SK-N-SH treated with all-trans-retinoic acid at 6 μM for 48 hours (cell line): ENCODE results near the gene SETD3.

Experiments
- ATAC-seq: fragments of 200-7000 bp; cut with Tn5 transposase; 3 replicates; pipeline ENCODE4 v1.9.1; 2020; ENCODE audit warnings: mild to moderate bottlenecking, moderate library complexity
- ARNTL ChIP-seq: fragments of 450-650 bp; formaldehyde crosslinking; IDR thresholded peaks from 2 replicates; pipeline ENCODE4 v1.5.0; 2020; ENCODE audit warnings: low read depth, mild to moderate bottlenecking, moderate library complexity, borderline replicate concordance
- CREB5 ChIP-seq: fragments of 250-450 bp; sonication (Bioruptor Pico); IDR thresholded peaks from 2 replicates; pipeline ENCODE4 v1.5.1; 2020; ENCODE audit warnings: low read depth, mild to moderate bottlenecking, moderate library complexity
- CSDC2 ChIP-seq: fragments of 250-450 bp; sonication (Bioruptor Pico); IDR thresholded peaks from 2 replicates; pipeline ENCODE4 v1.5.0; 2020; ENCODE audit warnings: mild to moderate bottlenecking, moderate library complexity
- GLIS3 ChIP-seq: fragments of 250-450 bp; sonication (Bioruptor Pico); IDR thresholded peaks from 2 replicates; pipeline ENCODE4 v1.5.0; 2020; ENCODE audit warnings: mild to moderate bottlenecking, moderate library complexity
- ISL1 ChIP-seq: fragments of 250-450 bp; sonication (Bioruptor Pico); IDR thresholded peaks from 2 replicates; pipeline ENCODE4 v2.1.2; 2022; ENCODE audit warnings: mild to moderate bottlenecking, moderate library complexity
- OSR1 ChIP-seq: fragments of 250-450 bp; sonication (Bioruptor Pico); IDR thresholded peaks from 2 replicates; pipeline ENCODE4 v1.8.0; 2022; ENCODE audit warnings: moderate library complexity, mild to moderate bottlenecking, inconsistent platforms
- PPARA ChIP-seq: fragments of 250-450 bp; sonication (Bioruptor Pico); IDR thresholded peaks from 2 replicates; pipeline ENCODE4 v1.5.0; 2020; ENCODE audit warnings: mild to moderate bottlenecking, borderline replicate concordance
- RARB ChIP-seq: fragments of 250-450 bp; sonication (Bioruptor Pico); IDR thresholded peaks from 2 replicates; pipeline ENCODE4 v1.8.0; 2021; ENCODE audit warnings: mild to moderate bottlenecking, moderate library complexity
- SNAI2 ChIP-seq: fragments of 250-450 bp; sonication (Bioruptor Pico); IDR thresholded peaks from 2 replicates; pipeline ENCODE4 v1.5.0; 2020; ENCODE audit warnings: mild to moderate bottlenecking, moderate library complexity
- TCF4 ChIP-seq: fragments of 250-450 bp; sonication (Bioruptor Pico); IDR thresholded peaks from 2 replicates; pipeline ENCODE4 v1.8.0; 2021; ENCODE audit warnings: mild to moderate bottlenecking, moderate library complexity, borderline replicate concordance
- TOX ChIP-seq: fragments of 250-450 bp; sonication (Bioruptor Pico); IDR thresholded peaks from 2 replicates; pipeline ENCODE4 v1.8.0; 2021; ENCODE audit warnings: mild to moderate bottlenecking, moderate library complexity, borderline replicate concordance
- TSHZ2 ChIP-seq: fragments of 250-450 bp; sonication (Bioruptor Pico); IDR thresholded peaks from 2 replicates; pipeline ENCODE4 v1.5.0; 2020; ENCODE audit warnings: mild to moderate bottlenecking, moderate library complexity
- ZC3H10 ChIP-seq: fragments of 250-450 bp; sonication (Bioruptor Pico); IDR thresholded peaks from 2 replicates; pipeline ENCODE4 v1.5.1; 2021; ENCODE audit warnings: mild to moderate bottlenecking, moderate library complexity
- ZFP30 ChIP-seq: fragments of 450-650 bp; formaldehyde crosslinking; IDR thresholded peaks from 2 replicates; pipeline ENCODE4 v1.5.0; 2022; ENCODE audit warnings: mild to moderate bottlenecking, moderate library complexity
- ZNF565 ChIP-seq: fragments of 450-650 bp; formaldehyde crosslinking; conservative IDR thresholded peaks from 2 replicates; pipeline ENCODE4 v1.5.0; 2020; ENCODE audit warnings: low read depth, mild to moderate bottlenecking, moderate library complexity
- ZNF70 ChIP-seq: fragments of 450-650 bp; formaldehyde crosslinking; IDR thresholded peaks from 2 replicates; pipeline ENCODE4 v1.5.0; 2020; ENCODE audit warnings: mild to moderate bottlenecking, moderate library complexity
- TF ChIP-seq, protein P1 (sequence below): fragments of 250-450 bp; sonication (Bioruptor Pico); IDR thresholded peaks from 2 replicates; pipeline ENCODE4 v1.8.0; 2021; ENCODE audit warnings: low read depth, mild to moderate bottlenecking, moderate library complexity, borderline replicate concordance

The SETD3 gene

DNA sequence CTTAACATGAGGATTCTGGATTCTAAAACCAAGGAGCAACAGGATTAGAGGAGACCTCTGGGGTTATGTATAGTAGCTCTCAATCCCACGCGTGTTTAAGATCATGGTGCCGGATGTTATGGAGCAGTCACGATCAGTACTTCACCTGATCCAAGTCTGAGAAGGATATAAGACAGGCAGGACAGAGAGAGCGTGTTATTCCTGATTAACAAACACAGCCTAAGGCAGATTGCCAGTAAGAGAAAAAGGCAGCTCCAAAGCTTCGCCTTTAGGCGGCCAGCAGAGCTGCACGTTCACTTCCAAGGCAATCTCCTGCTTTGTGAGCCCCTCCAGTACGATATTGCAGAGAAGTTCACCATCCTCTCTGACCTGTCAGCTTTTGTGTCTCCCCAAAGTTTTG lies 5.5 kb downstream of the SETD3 start:
- TF ChIP-seq, protein P1, sequence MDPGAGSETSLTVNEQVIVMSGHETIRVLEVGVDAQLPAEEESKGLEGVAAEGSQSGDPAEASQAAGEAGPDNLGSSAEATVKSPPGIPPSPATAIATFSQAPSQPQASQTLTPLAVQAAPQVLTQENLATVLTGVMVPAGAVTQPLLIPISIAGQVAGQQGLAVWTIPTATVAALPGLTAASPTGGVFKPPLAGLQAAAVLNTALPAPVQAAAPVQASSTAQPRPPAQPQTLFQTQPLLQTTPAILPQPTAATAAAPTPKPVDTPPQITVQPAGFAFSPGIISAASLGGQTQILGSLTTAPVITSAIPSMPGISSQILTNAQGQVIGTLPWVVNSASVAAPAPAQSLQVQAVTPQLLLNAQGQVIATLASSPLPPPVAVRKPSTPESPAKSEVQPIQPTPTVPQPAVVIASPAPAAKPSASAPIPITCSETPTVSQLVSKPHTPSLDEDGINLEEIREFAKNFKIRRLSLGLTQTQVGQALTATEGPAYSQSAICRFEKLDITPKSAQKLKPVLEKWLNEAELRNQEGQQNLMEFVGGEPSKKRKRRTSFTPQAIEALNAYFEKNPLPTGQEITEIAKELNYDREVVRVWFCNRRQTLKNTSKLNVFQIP = no peak
- TF ChIP-seq TOX (CRISPR knock-in tag) (no peak), CREB5 (CRISPR knock-in tag) (no peak), GLIS3 (CRISPR knock-in tag) (no peak), ISL1 (CRISPR knock-in tag) (no peak), TCF4 (CRISPR knock-in tag) (no peak), RARB (CRISPR knock-in tag) (no peak), ARNTL (CRISPR knock-in tag) (no peak), ZC3H10 (CRISPR knock-in tag) (no peak), ZNF70 (no peak), PPARA (CRISPR knock-in tag) (no peak), OSR1 (CRISPR knock-in tag) (no peak), TSHZ2 (CRISPR knock-in tag) (no peak), ZNF565 (CRISPR knock-in tag) (no peak), ZFP30 (no peak)
- no peak for ATAC-seq

DNA sequence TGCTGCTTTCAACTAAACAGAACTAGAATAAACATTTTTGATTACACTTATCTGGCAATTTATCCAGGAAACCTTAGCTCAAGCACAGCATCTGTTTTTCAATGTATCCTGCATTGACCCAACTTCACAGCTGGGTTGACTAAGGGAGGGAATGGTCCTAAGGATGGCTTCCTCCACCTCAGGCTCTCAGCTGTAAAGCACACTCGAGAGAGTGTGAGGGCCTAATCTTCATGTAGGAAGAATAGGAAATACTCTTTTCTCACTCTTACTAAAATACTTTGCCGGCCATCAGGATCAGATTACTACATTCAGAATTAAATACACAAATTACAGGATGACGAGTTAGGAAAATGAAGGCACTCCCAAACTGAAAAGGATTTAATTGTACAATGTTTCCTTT lies 7.2 kb downstream of the SETD3 start:
- TF ChIP-seq GLIS3 (CRISPR knock-in tag) (no peak), CREB5 (CRISPR knock-in tag) (no peak), TSHZ2 (CRISPR knock-in tag) (no peak), OSR1 (CRISPR knock-in tag) (no peak)

GRCh38 chr14:99472937-99473336 lies 7.7 kb downstream of the SETD3 start:
- ATAC-seq = no peak

More for the DNA sequence above, 7.2 kb downstream of the SETD3 start:
- 0 out of 3 replicates have a peak, but pooled peaks have one; percentile 16 for ATAC-seq

DNA sequence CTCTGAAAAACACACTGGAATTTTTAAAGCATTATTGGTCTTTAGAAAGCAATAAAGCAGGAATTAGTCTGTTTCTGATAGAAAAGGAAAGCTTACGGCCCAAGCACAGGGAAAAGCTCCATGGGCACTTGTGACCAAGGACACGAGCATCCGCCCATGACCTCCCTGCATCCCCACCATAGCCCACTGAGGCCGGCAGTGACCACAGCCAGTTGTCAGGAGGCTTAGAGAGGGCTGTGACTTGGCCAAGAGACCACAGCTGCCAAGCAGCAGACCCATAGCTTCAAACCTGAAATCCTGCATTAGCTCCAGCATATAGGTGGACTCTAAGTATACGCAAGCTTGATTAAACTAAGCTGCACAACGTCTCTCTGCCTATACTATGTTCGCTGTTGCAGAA lies 8.9 kb downstream of the SETD3 start:
- no peak for TF ChIP-seq RARB (CRISPR knock-in tag)
- TF ChIP-seq PPARA (CRISPR knock-in tag) = no peak
- TF ChIP-seq ZC3H10 (CRISPR knock-in tag) = no peak
- TF ChIP-seq CSDC2 = no peak
- TF ChIP-seq, protein P1 = no peak
- no peak for TF ChIP-seq ZNF565 (CRISPR knock-in tag)
- no peak for TF ChIP-seq CREB5 (CRISPR knock-in tag)
- no peak for TF ChIP-seq SNAI2 (CRISPR knock-in tag)
- TF ChIP-seq TOX (CRISPR knock-in tag) = no peak
- ATAC-seq = no peak

More at GRCh38 chr14:99472937-99473336, 7.7 kb downstream of the SETD3 start:
- no peak for TF ChIP-seq ARNTL (CRISPR knock-in tag)
- TF ChIP-seq ISL1 (CRISPR knock-in tag) = no peak
